NCI-H2196 treated with DMSO at 0.1 percent for 48 hours (cell line): ENCODE data around the gene TBC1D22A.

Experiments
- DNase-seq: peaks from one replicate; lab custom pipeline; 2025; ENCODE audit not compliant: unreplicated experiment; lab: John Stamatoyannopoulos, UW

Gene TBC1D22A

GRCh38 chr22:46752988-46753310, 9.5 kb upstream of the TBC1D22A start:
- DNase-seq: no peak

- DNase-seq: no peak
Measured at GRCh38 chr22:46753360-46753759, 9.1 kb upstream of the TBC1D22A start.

GRCh38 chr22:46753761-46754109, 8.7 kb upstream of the TBC1D22A start:
- DNase-seq: no peak

GRCh38 chr22:46754110-46754799, 8.2 kb upstream of the TBC1D22A start:
- peak; percentile 27 for DNase-seq

GRCh38 chr22:46754826-46755225, 7.6 kb upstream of the TBC1D22A start:
- no peak for DNase-seq

- DNase-seq: no peak
Measured at GRCh38 chr22:46755525-46755924, 6.9 kb upstream of the TBC1D22A start.

GRCh38 chr22:46756097-46756496, 6.4 kb upstream of the TBC1D22A start:
- no peak for DNase-seq

- no peak for DNase-seq
Measured at GRCh38 chr22:46757104-46757503, 5.3 kb upstream of the TBC1D22A start.

GRCh38 chr22:46758121-46758520, 4.3 kb upstream of the TBC1D22A start:
- no peak for DNase-seq

- DNase-seq: peak; percentile 75
Measured at GRCh38 chr22:46758867-46759290, 3.6 kb upstream of the TBC1D22A start.

- DNase-seq: no peak
Measured at GRCh38 chr22:46761017-46761416, 1.4 kb upstream of the TBC1D22A start.

GRCh38 chr22:46761539-46762237, 762 bp upstream of the TBC1D22A start:
- DNase-seq: no peak

- DNase-seq: no peak
Measured at GRCh38 chr22:46763051-46763705, 728 bp downstream of the TBC1D22A start.

- no peak for DNase-seq
Measured at GRCh38 chr22:46764140-46764680, 1.8 kb downstream of the TBC1D22A start.

GRCh38 chr22:46764779-46765485, 2.5 kb downstream of the TBC1D22A start:
- peak; percentile 12 for DNase-seq

- DNase-seq: no peak
Measured at GRCh38 chr22:46766611-46767010, 4.2 kb downstream of the TBC1D22A start.

- no peak for DNase-seq
Measured at GRCh38 chr22:46767249-46767985, 5.0 kb downstream of the TBC1D22A start.

- peak; percentile 79 for DNase-seq
Measured at GRCh38 chr22:46769191-46769675, 6.8 kb downstream of the TBC1D22A start.

- DNase-seq: no peak
Measured at GRCh38 chr22:46769706-46770105, 7.3 kb downstream of the TBC1D22A start.

- no peak for DNase-seq
Measured at GRCh38 chr22:46770151-46770641, 7.7 kb downstream of the TBC1D22A start.
